Measurements from ENCODE around the gene TXK.

- no peak for TF ChIP-seq CTCF (IDR thresholded peaks at IDR 0.05)
- no peak for TF ChIP-seq POLR2A (IDR thresholded peaks at IDR 0.05)
These were observed 30.4 kb downstream of the TXK start for GRCh38 chr4:48103483-48104139.
